PC-3 (cell line): ENCODE measurements around the gene BLOC1S1. TPM values are rescaled to one million over a fixed set of nuclear protein-coding genes. Genes with fewer than 3 reads are reported as not detected.

ENCODE experiments used
- ATAC-seq: fragments of 200-7000 bp; cut with Tn5 transposase; 2 replicates; pipeline ENCODE4 v1.9.1; 2020; ENCODE audit warnings: mild to moderate bottlenecking, moderate library complexity
- BruUV-seq: library from RNA; stranded (reverse); fragments of 400-500 nt; replicated peaks from 2 replicates; lab custom pipeline; 2021; lab: Mats Ljungman, UMichigan
- CTCF ChIA-PET: fragments of 300-600 bp; sonication (Branson Sonifier 250); formaldehyde crosslinking; loops from one replicate; lab custom pipeline; 2022; ENCODE audit warnings: antibody characterized with exemption; lab: Charles Lee
- POLR2A ChIA-PET: fragments of 300-600 bp; sonication (Branson Sonifier 250); formaldehyde crosslinking; loops from one replicate; lab custom pipeline; 2022; ENCODE audit warnings: antibody characterized with exemption; ENCODE audit not compliant: unreplicated experiment; lab: Charles Lee
- DNase-seq: peaks from one replicate; pipeline ENCODE4 v3.0.0-alpha.2; 2015
- H2AFZ ChIP-seq: fragments of 300-600 bp; sonication (generic); 2 replicates; pipeline ENCODE4 v1.6.0; 2016; ENCODE audit warnings: antibody characterized with exemption, low read length
- H3F3A ChIP-seq: fragments of 300-600 bp; sonication (generic); one replicate; pipeline ENCODE4 v1.6.0; 2017; ENCODE audit warnings: antibody characterized with exemption, low read length, control low read depth, mild to moderate bottlenecking; ENCODE audit not compliant: unreplicated experiment
- H3K27ac ChIP-seq: fragments of 300-600 bp; sonication (generic); 2 replicates; pipeline ENCODE4 v1.5.1; 2016; ENCODE audit warnings: mild to moderate bottlenecking, low read length
- H3K27me3 ChIP-seq: fragments of 300-600 bp; sonication (generic); 2 replicates; pipeline ENCODE4 v1.6.1; 2016; ENCODE audit warnings: low read length, mixed read lengths
- H3K36me3 ChIP-seq: fragments of 300-600 bp; sonication (generic); 2 replicates; pipeline ENCODE4 v1.6.1; 2016; ENCODE audit warnings: low read depth, mixed run types, low read length, mixed read lengths
- H3K4me1 ChIP-seq: fragments of 300-600 bp; sonication (generic); 2 replicates; pipeline ENCODE4 v1.5.1; 2016; ENCODE audit warnings: low read length; ENCODE audit not compliant: insufficient read depth
- H3K4me2 ChIP-seq: fragments of 300-600 bp; sonication (generic); 2 replicates; pipeline ENCODE4 v1.6.0; 2016; ENCODE audit warnings: low read length
- H3K4me3 ChIP-seq: fragments of 300-600 bp; sonication (generic); 2 replicates; pipeline ENCODE4 v1.5.1; 2016; ENCODE audit warnings: mild to moderate bottlenecking, low read length, mixed read lengths
- H3K79me2 ChIP-seq: fragments of 300-600 bp; sonication (generic); 2 replicates; pipeline ENCODE4 v1.6.1; 2017; ENCODE audit warnings: low read length, mixed read lengths
- H3K9ac ChIP-seq: fragments of 300-600 bp; sonication (generic); 2 replicates; pipeline ENCODE4 v1.6.0; 2016; ENCODE audit warnings: mild to moderate bottlenecking, low read length
- H3K9me2 ChIP-seq: fragments of 300-600 bp; sonication (generic); replicated peaks from 2 replicates; pipeline ENCODE4 v1.6.1; 2016; ENCODE audit warnings: mixed run types, low read length, mixed read lengths
- H3K9me3 ChIP-seq: fragments of 300-600 bp; sonication (generic); 2 replicates; pipeline ENCODE4 v1.6.1; 2016; ENCODE audit warnings: low read length, mixed read lengths
- H4K20me1 ChIP-seq: fragments of 300-600 bp; sonication (generic); 2 replicates; pipeline ENCODE4 v1.6.1; 2016; ENCODE audit warnings: low read length, mixed read lengths
- CTCF ChIP-seq: fragments of 300-600 bp; sonication (generic); conservative IDR thresholded peaks from 2 replicates; pipeline ENCODE4 v1.5.1; 2017; ENCODE audit warnings: antibody characterized with exemption, low read depth, mild to moderate bottlenecking, low read length
- EZH2 ChIP-seq: fragments of 300-600 bp; sonication (generic); IDR thresholded peaks from one replicate; pipeline ENCODE4 v1.6.1; 2017; ENCODE audit warnings: antibody characterized with exemption, mild to moderate bottlenecking, low read length; ENCODE audit not compliant: unreplicated experiment
- EZH2phosphoT487 ChIP-seq: fragments of 300-600 bp; sonication (generic); IDR thresholded peaks from 2 replicates; pipeline ENCODE4 v1.6.1; 2018; ENCODE audit warnings: mild to moderate bottlenecking, antibody characterized with exemption, low read length, borderline replicate concordance
- intact Hi-C: fragments of 100-400 bp; cut with micrococcal nuclease; formaldehyde crosslinking; loops from 2 replicates; pipeline ENCODE4 v1.9.0; 2023
- total RNA-seq: library from RNA; depleted of rRNA; stranded (reverse); fragments of >200 nt; gene quantifications from 2 replicates; pipeline ENCODE4 v1.2.3, GENCODE V29; 2014

Gene BLOC1S1
- total RNA-seq, 1 experiment from 2014 or later: 90.8 TPM

- ChIA-PET CTCF (no interaction called here), POLR2A (no interaction called here)
- Histone ChIP-seq H3K4me3 (no peak overlapping the region), H4K20me1 (no peaks in the 10 kb centered on the region), H3K4me1 (peaks cover 11% of the 10 kb centered on the region), H3K9me2 (no peaks in the 10 kb centered on the region), H3K9ac (no peak overlapping the region), H3F3A (no peaks in the 10 kb centered on the region), H3K4me2 (no peak overlapping the region), H3K79me2 (no peaks in the 10 kb centered on the region), H3K27ac (no peak overlapping the region), H3K27me3 (no peaks in the 10 kb centered on the region), H3K36me3 (no peaks in the 10 kb centered on the region; the same call in 1 of the 2 replicates), H3K9me3 (no peaks in the 10 kb centered on the region), H2AFZ (no peak overlapping the region)
- ATAC-seq (no peak), DNase-seq (no peak)
- intact Hi-C loops: no loop called here
- BruUV-seq: no TSS peak
- no peak for TF ChIP-seq EZH2
- no peak for TF ChIP-seq EZH2phosphoT487
- TF ChIP-seq CTCF: no peak
Observed at GRCh38 chr12:55736076-55736475, 20.2 kb downstream of the BLOC1S1 start.

- H3K4me3 ChIP-seq: no peak overlapping the region
- H3K36me3 ChIP-seq: no peaks in the 10 kb centered on the region; the same call in 1 of the 2 replicates
- intact Hi-C loops: loop anchor here (1.0 kb wide), 3 partner anchors 8 to 77 kb away; partner anchors contain the start of gene CD63
- no peaks in the 10 kb centered on the region for H4K20me1 ChIP-seq
- TF ChIP-seq EZH2phosphoT487: no peak
- TF ChIP-seq CTCF: peak; percentile 98
- H3K9me3 ChIP-seq: no peaks in the 10 kb centered on the region
- H3K27ac ChIP-seq: no peak overlapping the region
- ChIA-PET POLR2A (interaction anchor here (0.5 kb wide), 2 partner anchors 62 to 107 kb away, joined by 3 read pairs; no protein-coding TSS in a partner anchor), CTCF (interaction anchor here (1.1 to 2.7 kb wide), 5 partner anchors 9 to 548 kb away, joined by 3 to 25 read pairs (median 16); partner anchors contain the start of gene RDH5)
- DNase-seq: peak; percentile 90
- H3K79me2 ChIP-seq: no peaks in the 10 kb centered on the region
- no peak overlapping the region for H3K4me2 ChIP-seq
- H2AFZ ChIP-seq: peak overlapping the region; percentile 95; the same call in 1 of the 2 replicates
- ATAC-seq: peak; percentile 76
- no peak overlapping the region for H3K9ac ChIP-seq
- H3K27me3 ChIP-seq: no peaks in the 10 kb centered on the region
- peaks cover 11% of the 10 kb centered on the region for H3K4me1 ChIP-seq
- no TSS peak for BruUV-seq
- no peaks in the 10 kb centered on the region for H3K9me2 ChIP-seq
- H3F3A ChIP-seq: no peaks in the 10 kb centered on the region
Observed at GRCh38 chr12:55736780-55737580, 21.1 kb downstream of the BLOC1S1 start.
